GM12878 (cell line): ENCODE results near the gene DEUP1. TPM values are rescaled to one million over a fixed set of nuclear protein-coding genes. Genes with fewer than 3 reads are reported as not detected.

ENCODE experiments used
- ATAC-seq: fragments of 200-7000 bp; cut with Tn5 transposase; 3 replicates; pipeline ENCODE4 v1.9.1; 2020; ENCODE audit warnings: mild to moderate bottlenecking, moderate library complexity
- BruUV-seq: library from RNA; stranded (reverse); fragments of 400-500 nt; replicated peaks from 2 replicates; lab custom pipeline; 2021; lab: Mats Ljungman, UMichigan
- CTCF ChIA-PET: fragments of 300-600 bp; sonication (Branson Sonifier 250); formaldehyde crosslinking; extraction: SDS; loops from one replicate; lab custom pipeline; 2021; ENCODE audit warnings: inconsistent platforms; lab: Yijun Ruan, JAX
- POLR2A ChIA-PET: fragments of 350-600 bp; formaldehyde crosslinking; extraction: SDS; loops from one replicate; lab custom pipeline; 2021; ENCODE audit warnings: inconsistent platforms; lab: Charles Lee
- RAD21 ChIA-PET: fragments of 300-600 bp; sonication (Branson Sonifier 250); formaldehyde crosslinking; loops from one replicate; lab custom pipeline; 2023; ENCODE audit warnings: antibody characterized with exemption; ENCODE audit not compliant: unreplicated experiment; lab: Charles Lee
- SMC1A ChIA-PET: fragments of 300-600 bp; sonication (Branson Sonifier 250); formaldehyde crosslinking; loops from one replicate; lab custom pipeline; 2023; ENCODE audit not compliant: unreplicated experiment, uncharacterized antibody; lab: Charles Lee
- DNase-seq: peaks from one replicate; pipeline ENCODE4 v3.0.0-alpha.2; 2011; ENCODE audit warnings: low read depth, low spot score
- FAIRE-seq: peaks from 3 replicates; lab custom pipeline; 2011; peaks lifted over from hg19 to GRCh38; lab: Jason Lieb, UNC
- H2AFZ ChIP-seq: 2 replicates; pipeline ENCODE4 v1.6.0; 2011; ENCODE audit warnings: low read depth, low read length, control low read depth; ENCODE audit not compliant: control insufficient read depth
- H3K27ac ChIP-seq: 2 replicates; pipeline ENCODE4 v1.5.1; 2011; ENCODE audit warnings: control low read depth; ENCODE audit not compliant: control insufficient read depth, insufficient read depth
- H3K27me3 ChIP-seq, 2 experiments: replicated peaks in 1 of 2; 2 replicates each; pipeline versions ENCODE4 v1.6.0 to v1.6.1; 2011; ENCODE audit warnings: low read length in 1 of 2; ENCODE audit not compliant: control insufficient read depth in 2 of 2, insufficient read depth in 2 of 2
- H3K36me3 ChIP-seq, 2 experiments: 2 replicates each; pipeline ENCODE4 v1.5.1; 2011; ENCODE audit warnings: low read length in 1 of 2; ENCODE audit not compliant: control insufficient read depth in 2 of 2, insufficient read depth in 2 of 2
- H3K4me1 ChIP-seq: 2 replicates; pipeline ENCODE4 v1.6.1; 2011; ENCODE audit warnings: mild to moderate bottlenecking, low read length, moderate library complexity, mixed read lengths; ENCODE audit not compliant: control insufficient read depth, insufficient read depth
- H3K4me2 ChIP-seq: 2 replicates; pipeline ENCODE4 v1.6.0; 2011; ENCODE audit warnings: control low read depth; ENCODE audit not compliant: control insufficient read depth, insufficient read depth
- H3K4me3 ChIP-seq: fragments of 200-600 bp; sonication (generic); 2 replicates; pipeline ENCODE4 v1.5.1; 2016
- H3K79me2 ChIP-seq: 2 replicates; pipeline ENCODE4 v1.6.0; 2011; ENCODE audit warnings: low read length; ENCODE audit not compliant: control insufficient read depth, insufficient read depth
- H3K9ac ChIP-seq: 2 replicates; pipeline ENCODE4 v1.8.0; 2011; ENCODE audit warnings: low read length, control low read depth, mixed read lengths; ENCODE audit not compliant: control insufficient read depth, insufficient read depth
- H3K9me3 ChIP-seq: replicated peaks from 3 replicates; pipeline ENCODE4 v1.5.1; 2011; ENCODE audit warnings: mild to moderate bottlenecking, low read length; ENCODE audit not compliant: control insufficient read depth, insufficient read depth
- H4K20me1 ChIP-seq: 2 replicates; pipeline ENCODE4 v1.6.0; 2011; ENCODE audit not compliant: control insufficient read depth, insufficient read depth
- BACH1 ChIP-seq: fragments of 450-650 bp; IDR thresholded peaks from 2 replicates; pipeline ENCODE4 v1.6.1; 2017; ENCODE audit warnings: mild to moderate bottlenecking, borderline replicate concordance
- CREM ChIP-seq: IDR thresholded peaks from 2 replicates; pipeline ENCODE4 v1.6.1; 2014; ENCODE audit warnings: antibody characterized with exemption, low read depth
- HDAC6 ChIP-seq: fragments of 200-600 bp; sonication (generic); IDR thresholded peaks from one replicate; pipeline ENCODE4 v1.8.0; 2017; ENCODE audit warnings: antibody characterized with exemption; ENCODE audit not compliant: unreplicated experiment
- NKRF ChIP-seq: fragments of 450-650 bp; conservative IDR thresholded peaks from 2 replicates; pipeline ENCODE4 v1.6.1; 2017; ENCODE audit warnings: mild to moderate bottlenecking, moderate library complexity
- NR2C2 ChIP-seq: IDR thresholded peaks from 2 replicates; pipeline ENCODE4 v1.6.1; 2011; ENCODE audit warnings: borderline replicate concordance, low read depth; ENCODE audit not compliant: control insufficient read depth, insufficient read length
- SIN3A ChIP-seq: IDR thresholded peaks from 2 replicates; pipeline ENCODE4 v1.6.1; 2012; ENCODE audit warnings: low read depth, low read length, improper control_type of control experiment
- USF1 ChIP-seq: IDR thresholded peaks from 2 replicates; pipeline ENCODE4 v1.6.1; 2011; ENCODE audit warnings: borderline replicate concordance, low read depth, mild to moderate bottlenecking, moderate library complexity, mixed read lengths, low read length; ENCODE audit not compliant: insufficient read depth; ENCODE audit errors: extremely low read length
- WGBS: methylation state at CpG from one replicate; pipeline ENCODE4 v1.1.6; 2016; ENCODE audit warnings: low lambda C conversion rate; ENCODE audit not compliant: insufficient replicate concordance, insufficient coverage; ENCODE audit errors: missing lambda C conversion rate; 5-methylcytosine and 5-hydroxymethylcytosine counted together
- in situ Hi-C: fragments of 300-500 bp; cut with MboI; formaldehyde crosslinking; loops from 9 replicates; pipeline ENCODE4 v1.14.3; 2018; ENCODE audit warnings: mixed read lengths
- intact Hi-C: fragments of 100-400 bp; cut with micrococcal nuclease; formaldehyde crosslinking; loops from one replicate; pipeline ENCODE4 v1.14.2; 2022; ENCODE audit not compliant: unreplicated experiment
- polyA plus RNA-seq, 11 experiments: library from polyadenylated mRNA; depleted of rRNA in 4 of 11; unstranded in 6 of 11; stranded (reverse) in 5 of 11; fragments of >200 nt; fragmentation: Nextera tagmentation in 4 of 11; fragmentation: Illumina TruSeq in 1 of 11; extraction: Ambion mirVana in 4 of 11; extraction: Trizol in 1 of 11; gene quantifications; 1 replicate in 1 of 11; 2 replicates in 10 of 11; pipeline versions ENCODE4 v1.2.1 to v1.2.3, GENCODE V29; 2011 to 2016; ENCODE audit warnings: inconsistent platforms in 2 of 11, missing spikeins in 2 of 11, low read depth in 1 of 11
- total RNA-seq, 4 experiments: library from RNA; depleted of rRNA in 3 of 4; stranded (reverse); fragments of >200 nt in 3 of 4; fragmentation: Illumina TruSeq in 1 of 4; extraction: Trizol in 1 of 4; gene quantifications; 2 replicates each; pipeline versions ENCODE4 v1.2.1 to v1.2.3, GENCODE V29; 2013 to 2021

DEUP1 gene
- total and polyA plus RNA-seq, 10 of the 15 experiments (the other 5 are each of a cell fraction or from before 2014, with no cell fraction given): 0.12 TPM; not detected in 9

- POLR2A ChIA-PET: no interaction called here
- Histone ChIP-seq H2AFZ (no peak overlapping the region), H3K9me3 (no peaks in the 10 kb centered on the region), H3K27me3 (no peaks in the 10 kb centered on the region), H3K9ac (no peak overlapping the region), H3K79me2 (no peaks in the 10 kb centered on the region), H3K4me1 (no peaks in the 10 kb centered on the region), H3K4me2 (no peak overlapping the region), H4K20me1 (no peaks in the 10 kb centered on the region), H3K36me3 (no peaks in the 10 kb centered on the region), H3K4me3 (no peak overlapping the region), H3K27ac (no peak overlapping the region)
- intact Hi-C loops: no loop called here
- in situ Hi-C loops: no loop called here
- no TSS peak for BruUV-seq
- DNase-seq: no peak
- no peak for ATAC-seq
- SMC1A ChIA-PET: interaction anchor here (2.5 kb wide), 1 partner anchor 131 kb away, joined by 9 read pairs; no protein-coding TSS in a partner anchor
- CTCF ChIA-PET: no interaction called here
- no peak for FAIRE-seq
- WGBS: 58% methylated on average over 3 of the region's 3 CpGs
- TF ChIP-seq NR2C2: no peak
- TF ChIP-seq SIN3A: no peak
- TF ChIP-seq BACH1: no peak
- no peak for TF ChIP-seq NKRF
- TF ChIP-seq CREM: no peak
- TF ChIP-seq USF1: no peak
- no peak for TF ChIP-seq HDAC6
- RAD21 ChIA-PET: no interaction called here
Observed at GRCh38 chr11:93410441-93410840, 79.9 kb downstream of the DEUP1 start.
